ENCODE data around the gene GAS7.

GAS7 gene

GRCh38 chr17:9912121-9913099 is 286.0 kb downstream of the GAS7 start:
- DNase-seq (ENCODE audit: low spot score): no peak

- no peak for DNase-seq (ENCODE audit: low spot score)
Observed at GRCh38 chr17:9911089-9911488, 287.3 kb downstream of the GAS7 start.

GRCh38 chr17:9908649-9909042 is 289.8 kb downstream of the GAS7 start:
- DNase-seq (ENCODE audit: low spot score): no peak

DNA sequence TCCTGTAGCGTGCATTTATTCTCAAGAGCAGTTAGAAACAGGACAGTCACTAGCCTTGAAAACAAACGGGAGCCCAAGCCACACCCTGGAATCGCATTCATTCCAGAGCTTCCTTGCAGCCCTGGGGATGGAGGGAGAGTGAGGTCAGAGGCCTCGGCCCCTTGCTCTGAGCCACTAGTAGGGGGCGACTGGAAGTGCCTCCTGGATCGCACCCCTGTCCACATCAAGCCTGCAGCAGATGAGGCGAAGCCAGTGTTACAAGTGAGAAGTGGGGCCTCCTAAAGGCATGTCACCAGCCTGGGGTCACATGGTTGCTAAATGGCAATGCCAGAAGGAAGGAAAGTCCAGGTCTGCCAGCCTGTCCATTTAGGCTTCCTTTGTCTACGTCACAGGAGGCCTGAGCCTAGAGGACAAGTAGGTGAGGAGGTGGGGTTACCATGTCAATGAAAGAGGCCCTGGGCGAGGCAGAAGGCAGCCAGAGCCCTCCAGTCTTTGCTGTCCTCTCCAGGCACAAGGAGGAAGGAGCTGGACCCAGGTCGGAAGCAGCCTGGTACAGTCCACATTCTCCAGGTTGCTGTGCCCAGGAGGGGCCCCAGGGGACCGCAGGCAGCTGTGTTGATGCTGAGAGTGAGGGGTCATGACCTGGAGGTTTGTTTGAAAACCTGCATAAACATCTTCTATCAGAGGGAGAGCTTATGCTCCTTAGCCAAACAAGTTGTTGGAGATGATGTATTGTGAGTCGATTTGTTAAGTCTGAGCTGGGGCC is 290.3 kb downstream of the GAS7 start:
- DNase-seq (ENCODE audit: low spot score): no peak

DNA sequence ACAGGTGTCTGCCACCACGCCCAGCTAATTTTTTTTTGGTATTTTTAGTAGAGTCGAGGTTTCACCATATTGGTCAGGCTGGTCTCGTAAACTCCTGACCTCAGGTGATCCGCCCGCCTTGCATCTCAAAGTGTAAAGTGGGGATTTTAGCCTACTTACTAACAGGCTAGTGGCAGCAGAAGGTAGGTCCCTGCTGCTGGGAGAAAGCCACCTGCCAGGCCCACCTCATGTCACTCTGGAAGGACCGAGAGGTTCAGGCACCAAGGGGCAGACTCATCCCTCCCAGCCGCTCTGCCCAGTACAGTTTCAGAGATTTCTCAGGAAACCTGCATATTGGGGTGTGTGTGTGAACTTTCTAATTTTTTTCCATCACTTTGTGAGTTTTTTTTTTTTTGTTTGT is 291.3 kb downstream of the GAS7 start:
- DNase-seq (ENCODE audit: low spot score): no peak

GRCh38 chr17:9906616-9907015 is 291.8 kb downstream of the GAS7 start:
- no peak for DNase-seq (ENCODE audit: low spot score)

DNA sequence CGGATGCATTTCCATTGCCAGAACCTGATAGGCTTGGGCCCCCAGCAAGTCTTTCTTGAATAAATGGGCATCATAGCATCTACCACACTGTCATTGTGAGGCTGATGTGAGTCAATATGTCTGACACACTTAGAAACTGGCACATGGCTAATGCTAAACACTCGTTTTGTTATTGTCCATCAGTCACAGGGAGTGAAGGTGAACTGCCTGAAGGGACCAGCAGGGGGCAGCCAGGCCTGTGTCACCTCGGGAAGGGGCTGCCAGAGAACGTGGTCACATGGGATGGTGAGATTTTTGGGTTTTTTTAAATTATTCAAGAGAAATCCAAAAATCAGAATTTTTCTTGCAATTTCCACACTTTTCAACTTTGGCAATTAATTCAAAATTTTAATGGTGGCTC is 292.5 kb downstream of the GAS7 start:
- peak; percentile 2 for DNase-seq (ENCODE audit: low spot score)

DNA sequence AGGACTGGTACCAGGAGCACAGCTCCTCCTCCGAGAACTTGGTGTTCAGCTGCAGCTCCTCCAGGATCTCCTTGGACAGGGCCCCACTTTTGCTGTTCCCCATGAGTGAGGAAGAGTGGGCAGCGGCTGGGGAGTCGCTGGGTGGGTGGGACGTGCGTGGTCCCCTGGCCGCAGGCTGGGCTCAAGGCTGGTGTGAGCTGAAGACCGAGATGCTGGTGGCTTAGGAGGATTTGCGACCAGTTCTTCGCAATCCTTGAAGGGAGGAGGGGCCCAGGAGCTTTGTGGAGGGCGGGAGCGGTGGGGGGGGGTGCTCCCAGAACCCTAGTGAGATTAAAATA is 293.4 kb downstream of the GAS7 start, which contains the start of gene RCVRN:
Gene RCVRN, minus strand, starts transcription at position 194 of the 338 bp plus-strand sequence. Its CDS starts 91 bp downstream, at position 103.
- no peak for DNase-seq (ENCODE audit: low spot score)

DNA sequence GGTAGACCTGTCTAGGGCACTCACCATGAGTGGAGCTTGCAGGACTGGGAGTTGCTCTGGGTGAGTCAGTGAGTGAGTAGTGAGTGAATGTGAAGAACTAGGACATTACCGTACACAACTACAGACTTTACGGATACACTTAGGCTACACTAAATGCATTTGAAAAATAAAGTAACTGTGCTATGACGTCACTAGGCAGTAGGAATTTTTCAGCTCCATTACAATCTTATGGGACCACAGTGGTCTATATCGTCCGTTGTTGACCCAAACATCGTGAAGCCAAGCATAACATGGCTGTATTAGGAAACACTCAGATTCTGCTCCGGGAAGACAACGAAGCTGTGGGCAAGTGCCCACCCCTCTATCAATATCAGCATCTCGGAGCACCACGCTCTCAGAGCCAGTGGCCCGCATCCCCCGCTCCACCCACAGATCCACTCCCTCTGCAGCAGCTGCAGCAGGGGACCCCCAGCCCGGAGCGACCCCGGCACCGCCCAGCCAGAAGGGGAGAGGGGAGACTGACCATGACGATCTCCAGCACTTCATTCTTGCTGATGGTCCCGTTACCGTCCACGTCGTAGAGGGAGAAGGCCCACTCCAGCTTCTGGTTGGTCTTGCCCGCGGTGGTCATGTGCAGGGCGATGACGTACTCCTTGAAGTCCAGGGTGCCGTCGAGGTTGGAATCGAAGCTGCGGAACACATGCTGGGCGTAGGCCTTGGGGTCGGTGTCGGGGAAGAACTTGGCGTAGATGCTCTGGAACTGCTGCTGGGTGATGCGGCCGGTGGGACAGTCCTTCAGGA is 293.9 kb downstream of the GAS7 start:
- no peak for DNase-seq (ENCODE audit: low spot score)

DNA sequence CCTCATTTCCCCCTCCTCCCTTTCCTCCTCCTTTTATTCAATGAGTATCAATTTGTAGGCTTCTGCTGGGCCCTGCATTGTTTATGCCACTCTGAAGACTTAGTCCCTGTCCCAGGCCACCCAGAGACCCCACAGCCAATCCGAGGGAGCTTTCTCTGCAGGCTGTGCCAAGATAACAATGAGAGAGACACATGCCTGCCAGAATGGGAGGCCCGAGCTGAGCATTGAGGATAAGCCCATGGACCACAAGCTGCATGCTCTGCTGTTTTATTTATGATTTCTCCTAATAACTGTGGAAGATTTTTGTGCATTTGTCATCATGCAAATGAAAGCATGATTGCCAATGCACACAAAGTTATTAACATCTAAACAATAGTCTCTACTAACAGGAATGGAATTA is 296.3 kb downstream of the GAS7 start:
- no peak for DNase-seq (ENCODE audit: low spot score)

GRCh38 chr17:9900784-9901183 is 297.6 kb downstream of the GAS7 start:
- no peak for DNase-seq (ENCODE audit: low spot score)

GRCh38 chr17:9900044-9900594 is 298.3 kb downstream of the GAS7 start:
- DNase-seq (ENCODE audit: low spot score): no peak

DNA sequence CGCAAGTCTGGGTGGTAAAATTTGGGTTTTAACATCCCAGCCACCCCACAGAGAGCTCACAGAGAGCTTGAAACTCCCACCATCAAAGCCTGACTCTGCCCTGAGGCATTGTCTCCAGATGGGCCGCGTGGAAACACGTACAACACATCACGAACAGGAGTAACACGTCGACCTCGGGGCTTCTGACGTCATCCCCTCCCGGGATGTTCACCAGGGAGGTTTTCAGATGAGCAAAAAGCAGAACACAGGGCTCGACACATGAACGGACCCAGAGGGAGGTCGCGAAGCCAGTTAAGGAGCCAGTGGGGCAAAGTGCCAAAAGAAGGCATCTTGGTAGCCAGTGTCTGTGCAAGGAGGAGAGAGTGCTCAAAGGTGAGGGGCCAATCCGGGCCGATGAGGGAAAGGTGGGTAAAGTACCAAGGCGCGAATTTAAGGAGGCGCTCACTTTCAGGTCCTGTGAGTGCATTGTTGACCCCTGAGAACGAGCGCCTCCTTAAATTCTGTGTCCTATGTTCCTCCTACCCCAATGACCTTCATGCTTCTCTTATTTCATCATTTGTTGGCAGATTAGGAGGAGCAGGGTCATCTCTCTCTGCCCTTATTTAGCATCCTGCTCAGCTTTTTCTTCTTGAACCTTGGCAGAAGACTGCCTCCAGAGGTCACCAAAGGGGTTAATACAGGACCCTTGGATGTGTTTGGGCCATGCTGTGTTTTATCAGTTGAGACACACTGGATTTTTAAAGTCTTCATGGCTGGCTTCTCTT is 298.9 kb downstream of the GAS7 start:
- no peak for DNase-seq (ENCODE audit: low spot score)

DNA sequence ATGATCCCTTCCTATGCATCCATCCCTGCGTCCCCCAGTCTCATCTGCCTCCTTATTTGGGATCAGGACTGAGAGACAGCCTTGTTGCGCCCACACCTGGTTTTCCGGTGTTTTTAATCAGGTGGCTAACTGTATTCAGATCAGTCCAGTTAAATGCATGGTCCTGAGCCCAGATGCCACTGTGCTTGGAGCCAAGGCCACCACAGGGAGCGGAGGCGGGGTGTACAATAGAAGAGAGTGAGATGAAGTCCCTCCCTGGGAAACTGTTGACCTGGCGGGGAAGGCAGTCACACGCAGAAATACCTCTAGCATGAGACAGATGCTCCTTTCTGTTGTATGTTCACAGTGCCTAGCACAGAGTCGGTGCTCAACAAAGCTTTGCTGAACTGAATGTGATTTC is 299.6 kb downstream of the GAS7 start:
- no peak for DNase-seq (ENCODE audit: low spot score)

GRCh38 chr17:9897372-9897968 is 300.9 kb downstream of the GAS7 start:
- DNase-seq (ENCODE audit: low spot score): no peak

GRCh38 chr17:9895923-9896322 is 302.5 kb downstream of the GAS7 start:
- DNase-seq (ENCODE audit: low spot score): no peak

- DNase-seq (ENCODE audit: low spot score): no peak
Observed at GRCh38 chr17:9894231-9894630, 304.2 kb downstream of the GAS7 start.

DNA sequence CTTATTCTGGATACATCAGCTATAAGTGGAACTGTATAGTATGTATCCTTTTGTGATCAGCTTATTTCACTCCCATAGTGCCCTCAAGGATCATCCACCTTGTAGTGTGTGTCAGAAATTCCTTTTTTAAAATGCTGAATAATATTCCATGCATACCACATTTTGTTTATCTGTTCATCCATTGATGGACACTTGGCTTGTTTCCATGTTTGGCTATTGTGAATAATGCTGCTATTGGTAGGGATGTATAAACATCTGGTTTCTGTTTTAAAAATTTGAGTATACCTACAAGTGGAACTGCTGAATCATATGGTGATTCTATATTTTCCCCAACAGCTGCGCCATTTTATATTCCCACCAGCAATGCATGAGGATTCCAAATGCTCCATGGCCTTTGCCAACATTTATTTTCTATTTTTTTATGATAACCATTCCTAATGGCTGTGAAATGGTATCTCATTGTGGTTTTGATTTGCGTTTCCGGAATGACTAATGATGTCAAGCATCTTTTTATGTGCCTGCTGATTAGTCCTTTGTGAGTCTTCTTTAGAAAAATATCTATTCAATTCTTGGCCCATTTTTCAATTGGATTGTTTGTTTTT is 304.9 kb downstream of the GAS7 start:
- DNase-seq (ENCODE audit: low spot score): no peak

DNA sequence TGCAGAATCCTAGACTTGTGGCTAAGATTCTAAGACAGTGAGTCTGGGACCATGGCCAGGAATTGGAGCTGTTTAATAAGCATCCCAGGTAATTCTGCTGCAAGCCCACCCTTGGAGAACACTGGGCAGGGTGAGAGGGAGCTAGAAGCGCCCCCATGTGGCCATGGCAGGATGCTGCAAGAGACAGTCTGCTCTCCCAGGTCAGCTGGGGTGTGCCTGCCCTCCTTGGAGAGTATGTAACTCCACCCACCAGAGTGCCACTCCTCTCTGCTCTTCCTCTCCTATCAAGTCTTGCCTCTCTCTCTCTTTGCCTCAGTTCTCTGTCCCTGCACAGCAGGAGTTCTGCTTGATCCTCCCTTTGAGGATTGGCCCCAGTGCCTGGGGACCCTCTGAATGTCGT is 308.3 kb downstream of the GAS7 start:
- no peak for DNase-seq (ENCODE audit: low spot score)

DNA sequence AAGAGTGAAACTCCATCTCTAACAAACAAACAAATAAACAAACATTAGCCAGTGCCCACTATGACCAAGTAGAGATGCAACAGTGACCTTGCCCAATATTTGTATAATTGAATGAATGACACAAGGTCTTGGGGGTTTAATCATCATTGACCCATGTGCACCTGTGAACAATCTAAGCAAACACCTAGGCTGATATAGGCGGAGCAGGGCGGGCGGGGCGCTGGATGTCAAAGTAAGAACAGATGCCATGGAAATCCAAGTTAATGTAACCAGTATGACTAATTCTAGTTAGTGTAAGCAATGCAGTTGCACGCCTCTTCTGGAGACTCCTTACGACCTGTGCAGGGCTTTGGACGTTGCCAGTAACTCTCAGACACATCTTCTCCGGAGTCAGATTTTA is 310.9 kb downstream of the GAS7 start:
- no peak for DNase-seq (ENCODE audit: low spot score)
